SU-DHL-6 (cell line): ENCODE data around the gene ATP5PB.

Source experiments
- EZH2phosphoT487 ChIP-seq: fragments of 200-600 bp; sonication (generic), shearing (Covaris generic); conservative IDR thresholded peaks from 2 replicates; pipeline ENCODE4 v1.6.1; 2018; ENCODE audit warnings: mild to moderate bottlenecking, antibody characterized with exemption, low read length, moderate library complexity, mixed read lengths
- TF ChIP-seq, protein P1 (sequence below): fragments of 200-600 bp; sonication (generic); IDR thresholded peaks from one replicate; pipeline ENCODE4 v1.5.1; 2017; ENCODE audit warnings: antibody characterized with exemption, mild to moderate bottlenecking, low read length, moderate library complexity; ENCODE audit not compliant: insufficient read depth, poor library complexity, severe bottlenecking

DNA sequence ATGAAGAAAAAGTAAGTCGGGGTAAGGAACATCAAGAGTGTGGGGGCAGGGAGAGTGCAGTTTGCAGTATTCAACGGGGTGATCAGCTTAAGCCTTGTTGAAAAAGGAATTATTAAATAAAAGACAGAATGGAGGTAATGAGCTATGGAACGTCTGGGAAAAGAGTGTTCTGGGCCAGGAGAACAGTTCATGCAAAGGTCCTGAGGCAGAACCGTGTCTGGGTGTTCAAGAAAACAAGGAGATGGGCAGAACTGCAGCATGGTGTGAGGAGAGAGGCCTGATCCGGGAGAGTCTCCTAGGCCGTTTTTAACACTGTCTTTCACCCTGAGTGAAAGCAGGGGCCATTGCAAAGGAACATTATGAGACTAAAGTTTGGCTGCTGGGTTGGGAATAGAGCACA, 42.0 kb upstream of the ATP5PB start:
- TF ChIP-seq, protein P1, sequence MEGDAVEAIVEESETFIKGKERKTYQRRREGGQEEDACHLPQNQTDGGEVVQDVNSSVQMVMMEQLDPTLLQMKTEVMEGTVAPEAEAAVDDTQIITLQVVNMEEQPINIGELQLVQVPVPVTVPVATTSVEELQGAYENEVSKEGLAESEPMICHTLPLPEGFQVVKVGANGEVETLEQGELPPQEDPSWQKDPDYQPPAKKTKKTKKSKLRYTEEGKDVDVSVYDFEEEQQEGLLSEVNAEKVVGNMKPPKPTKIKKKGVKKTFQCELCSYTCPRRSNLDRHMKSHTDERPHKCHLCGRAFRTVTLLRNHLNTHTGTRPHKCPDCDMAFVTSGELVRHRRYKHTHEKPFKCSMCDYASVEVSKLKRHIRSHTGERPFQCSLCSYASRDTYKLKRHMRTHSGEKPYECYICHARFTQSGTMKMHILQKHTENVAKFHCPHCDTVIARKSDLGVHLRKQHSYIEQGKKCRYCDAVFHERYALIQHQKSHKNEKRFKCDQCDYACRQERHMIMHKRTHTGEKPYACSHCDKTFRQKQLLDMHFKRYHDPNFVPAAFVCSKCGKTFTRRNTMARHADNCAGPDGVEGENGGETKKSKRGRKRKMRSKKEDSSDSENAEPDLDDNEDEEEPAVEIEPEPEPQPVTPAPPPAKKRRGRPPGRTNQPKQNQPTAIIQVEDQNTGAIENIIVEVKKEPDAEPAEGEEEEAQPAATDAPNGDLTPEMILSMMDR, result no peak
- TF ChIP-seq EZH2phosphoT487, result no peak
